Panc1 (cell line): Measurements from ENCODE around the gene PLCH2.

Experiments
- CTCF ChIP-seq: fragments of 450-650 bp; IDR thresholded peaks from 2 replicates; pipeline ENCODE4 v1.5.1; 2017; ENCODE audit warnings: mild to moderate bottlenecking
- POLR2AphosphoS5 ChIP-seq: IDR thresholded peaks from 2 replicates; pipeline ENCODE4 v1.6.1; 2012; ENCODE audit warnings: mild to moderate bottlenecking, low read depth, low read length, moderate library complexity
- REST ChIP-seq, 2 experiments: IDR thresholded peaks; 2 replicates each; pipeline ENCODE4 v1.6.1; 2011 to 2012; ENCODE audit warnings: low read depth in 2 of 2, control low read depth in 1 of 2, low read length in 1 of 2, mild to moderate bottlenecking in 1 of 2, moderate library complexity in 1 of 2; ENCODE audit not compliant: insufficient read depth in 1 of 2
- SIN3A ChIP-seq: IDR thresholded peaks from 2 replicates; pipeline ENCODE4 v1.6.1; 2012; ENCODE audit warnings: low read depth, mild to moderate bottlenecking, low read length, moderate library complexity, borderline replicate concordance; ENCODE audit not compliant: insufficient read depth
- TCF7L2 ChIP-seq: IDR thresholded peaks from 2 replicates; pipeline ENCODE4 v1.6.1; 2011; ENCODE audit warnings: mild to moderate bottlenecking, low read depth, low read length, inconsistent platforms

GRCh38 chr1:2539312-2539907, 63.3 kb downstream of the PLCH2 start:
- TF ChIP-seq CTCF (peak; percentile 76), POLR2AphosphoS5 (no peak), SIN3A (no peak), TCF7L2 (no peak), REST (IDR thresholded peaks at IDR 0.05; ENCODE audit: insufficient read depth in 1 of 2, low read depth in 2 of 2, low read length in 1 of 2) (no peak)
